Retinal pigment epithelial cell (primary cell): ENCODE measurements around the gene CTSL.

ENCODE experiments used
- DNase-seq: peaks from one replicate; pipeline ENCODE4 v3.0.0-alpha.2; 2010; ENCODE audit warnings: low read depth
- H3K4me3 ChIP-seq: 2 replicates; pipeline ENCODE4 v1.5.1; 2011; ENCODE audit warnings: mild to moderate bottlenecking, low read length, control low read depth, moderate library complexity
- CTCF ChIP-seq: conservative IDR thresholded peaks from 2 replicates; pipeline ENCODE4 v1.5.1; 2011; ENCODE audit warnings: low read depth, low read length, control low read depth, inconsistent platforms

Gene CTSL

GRCh38 chr9:87725356-87725899 lies 491 bp upstream of the CTSL start:
- H3K4me3 ChIP-seq, result peak overlapping the region; percentile 63
- no peak for DNase-seq
- no peak for TF ChIP-seq CTCF

GRCh38 chr9:87729246-87729645 lies 3.3 kb downstream of the CTSL start:
- no peak for DNase-seq

GRCh38 chr9:87731321-87731720 lies 5.4 kb downstream of the CTSL start:
- H3K4me3 ChIP-seq, result no peak overlapping the region
- no peak for DNase-seq
- TF ChIP-seq CTCF, result no peak

More at GRCh38 chr9:87729246-87729645, 3.3 kb downstream of the CTSL start:
- TF ChIP-seq CTCF, result no peak
- H3K4me3 ChIP-seq, result no peak overlapping the region

- H3K4me3 ChIP-seq, result no peak overlapping the region
- no peak for DNase-seq
- no peak for TF ChIP-seq CTCF
These were observed 6.4 kb downstream of the CTSL start for GRCh38 chr9:87732344-87732743.

- no peak overlapping the region for H3K4me3 ChIP-seq
- TF ChIP-seq CTCF, result no peak
- no peak for DNase-seq
These were observed 6.8 kb downstream of the CTSL start for GRCh38 chr9:87732756-87733155.

GRCh38 chr9:87733273-87734052 lies 7.5 kb downstream of the CTSL start:
- H3K4me3 ChIP-seq, result no peak overlapping the region
- no peak for DNase-seq
- no peak for TF ChIP-seq CTCF

GRCh38 chr9:87734106-87734505 lies 8.2 kb downstream of the CTSL start:
- H3K4me3 ChIP-seq, result no peak overlapping the region
- no peak for TF ChIP-seq CTCF
- no peak for DNase-seq
